Measurements from ENCODE around the gene MED16. TPM values are rescaled to one million over a fixed set of nuclear protein-coding genes. Genes with fewer than 3 reads are reported as not detected.

The MED16 gene
- total and polyA plus RNA-seq, 10 of the 15 experiments (the other 5 are each of a cell fraction or from before 2014, with no cell fraction given) = 0.56 to 51.1 (median 13.6) TPM

- no peak overlapping the region for H3K4me3 ChIP-seq
- TF ChIP-seq PKNOX1 (IDR thresholded peaks at IDR 0.05) = peak; percentile 36; the same call in 1 of the 2 replicates
- TF ChIP-seq TARDBP (IDR thresholded peaks at IDR 0.05; ENCODE audit: borderline replicate concordance) = no peak
- TF ChIP-seq PBX3 (IDR thresholded peaks at IDR 0.05; ENCODE audit: insufficient replicate concordance, low read depth, low read length) = peak; percentile 9
- no peak for TF ChIP-seq HDGF (IDR thresholded peaks at IDR 0.05)
- TF ChIP-seq CREB1 (IDR thresholded peaks at IDR 0.05; ENCODE audit: low read depth) = no peak
- no peak for TF ChIP-seq STAT1 (conservative IDR thresholded peaks at IDR 0.05)
- TF ChIP-seq NFXL1 (IDR thresholded peaks at IDR 0.05; ENCODE audit: borderline replicate concordance) = no peak
- no peak for TF ChIP-seq HDAC2 (IDR thresholded peaks at IDR 0.05)
- TF ChIP-seq, protein P1, sequence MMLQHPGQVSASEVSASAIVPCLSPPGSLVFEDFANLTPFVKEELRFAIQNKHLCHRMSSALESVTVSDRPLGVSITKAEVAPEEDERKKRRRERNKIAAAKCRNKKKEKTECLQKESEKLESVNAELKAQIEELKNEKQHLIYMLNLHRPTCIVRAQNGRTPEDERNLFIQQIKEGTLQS (IDR thresholded peaks at IDR 0.05; ENCODE audit: borderline replicate concordance, extremely low read depth, low read depth, low read length) = no peak
- no peak for TF ChIP-seq KLF5 (IDR thresholded peaks at IDR 0.05; ENCODE audit: partially characterized antibody)
- TF ChIP-seq SPI1 (IDR thresholded peaks at IDR 0.05; ENCODE audit: borderline replicate concordance, insufficient read depth, low read depth, low read length) = no peak
- TF ChIP-seq, protein P2, sequence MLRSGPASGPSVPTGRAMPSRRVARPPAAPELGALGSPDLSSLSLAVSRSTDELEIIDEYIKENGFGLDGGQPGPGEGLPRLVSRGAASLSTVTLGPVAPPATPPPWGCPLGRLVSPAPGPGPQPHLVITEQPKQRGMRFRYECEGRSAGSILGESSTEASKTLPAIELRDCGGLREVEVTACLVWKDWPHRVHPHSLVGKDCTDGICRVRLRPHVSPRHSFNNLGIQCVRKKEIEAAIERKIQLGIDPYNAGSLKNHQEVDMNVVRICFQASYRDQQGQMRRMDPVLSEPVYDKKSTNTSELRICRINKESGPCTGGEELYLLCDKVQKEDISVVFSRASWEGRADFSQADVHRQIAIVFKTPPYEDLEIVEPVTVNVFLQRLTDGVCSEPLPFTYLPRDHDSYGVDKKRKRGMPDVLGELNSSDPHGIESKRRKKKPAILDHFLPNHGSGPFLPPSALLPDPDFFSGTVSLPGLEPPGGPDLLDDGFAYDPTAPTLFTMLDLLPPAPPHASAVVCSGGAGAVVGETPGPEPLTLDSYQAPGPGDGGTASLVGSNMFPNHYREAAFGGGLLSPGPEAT (IDR thresholded peaks at IDR 0.05; ENCODE audit: low read depth) = no peak
- TF ChIP-seq POLR2AphosphoS5 (IDR thresholded peaks at IDR 0.05; ENCODE audit: low read length) = no peak
- no peak for TF ChIP-seq YY1 (IDR thresholded peaks at IDR 0.05; ENCODE audit: low read depth, low read length)
- no peak for TF ChIP-seq SP1 (IDR thresholded peaks at IDR 0.05; ENCODE audit: low read depth, low read length)
- TF ChIP-seq, protein P3, sequence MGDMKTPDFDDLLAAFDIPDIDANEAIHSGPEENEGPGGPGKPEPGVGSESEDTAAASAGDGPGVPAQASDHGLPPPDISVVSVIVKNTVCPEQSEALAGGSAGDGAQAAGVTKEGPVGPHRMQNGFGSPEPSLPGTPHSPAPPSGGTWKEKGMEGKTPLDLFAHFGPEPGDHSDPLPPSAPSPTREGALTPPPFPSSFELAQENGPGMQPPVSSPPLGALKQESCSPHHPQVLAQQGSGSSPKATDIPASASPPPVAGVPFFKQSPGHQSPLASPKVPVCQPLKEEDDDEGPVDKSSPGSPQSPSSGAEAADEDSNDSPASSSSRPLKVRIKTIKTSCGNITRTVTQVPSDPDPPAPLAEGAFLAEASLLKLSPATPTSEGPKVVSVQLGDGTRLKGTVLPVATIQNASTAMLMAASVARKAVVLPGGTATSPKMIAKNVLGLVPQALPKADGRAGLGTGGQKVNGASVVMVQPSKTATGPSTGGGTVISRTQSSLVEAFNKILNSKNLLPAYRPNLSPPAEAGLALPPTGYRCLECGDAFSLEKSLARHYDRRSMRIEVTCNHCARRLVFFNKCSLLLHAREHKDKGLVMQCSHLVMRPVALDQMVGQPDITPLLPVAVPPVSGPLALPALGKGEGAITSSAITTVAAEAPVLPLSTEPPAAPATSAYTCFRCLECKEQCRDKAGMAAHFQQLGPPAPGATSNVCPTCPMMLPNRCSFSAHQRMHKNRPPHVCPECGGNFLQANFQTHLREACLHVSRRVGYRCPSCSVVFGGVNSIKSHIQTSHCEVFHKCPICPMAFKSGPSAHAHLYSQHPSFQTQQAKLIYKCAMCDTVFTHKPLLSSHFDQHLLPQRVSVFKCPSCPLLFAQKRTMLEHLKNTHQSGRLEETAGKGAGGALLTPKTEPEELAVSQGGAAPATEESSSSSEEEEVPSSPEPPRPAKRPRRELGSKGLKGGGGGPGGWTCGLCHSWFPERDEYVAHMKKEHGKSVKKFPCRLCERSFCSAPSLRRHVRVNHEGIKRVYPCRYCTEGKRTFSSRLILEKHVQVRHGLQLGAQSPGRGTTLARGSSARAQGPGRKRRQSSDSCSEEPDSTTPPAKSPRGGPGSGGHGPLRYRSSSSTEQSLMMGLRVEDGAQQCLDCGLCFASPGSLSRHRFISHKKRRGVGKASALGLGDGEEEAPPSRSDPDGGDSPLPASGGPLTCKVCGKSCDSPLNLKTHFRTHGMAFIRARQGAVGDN (IDR thresholded peaks at IDR 0.05) = no peak
Observed at GRCh38 chr19:916645-917322, 23.8 kb upstream of the MED16 start.

More at GRCh38 chr19:916645-917322, 23.8 kb upstream of the MED16 start:
- H4K20me1 ChIP-seq (ENCODE audit: control insufficient read depth, insufficient read depth) = no peaks in the 10 kb centered on the region
- H3K36me3 ChIP-seq (ENCODE audit: control insufficient read depth in 2 of 2, insufficient read depth in 2 of 2, low read length in 1 of 2) = no peaks in the 10 kb centered on the region
- ChIA-PET RAD21 (ENCODE audit: unreplicated experiment) (interaction anchor here (1.6 kb wide), 1 partner anchor 53 kb away, joined by 7 read pairs; no protein-coding TSS in a partner anchor), SMC1A (ENCODE audit: uncharacterized antibody, unreplicated experiment) (interaction anchor here (1.4 to 3.3 kb wide), 2 partner anchors 10 to 53 kb away, joined by 4 to 18 read pairs; no protein-coding TSS in a partner anchor), CTCF (interaction anchor here (1.2 to 2.9 kb wide), 3 partner anchors 10 to 60 kb away, joined by 3 to 24 read pairs (median 5); no protein-coding TSS in a partner anchor), POLR2A (interaction anchor here (1.3 kb wide), 1 partner anchor 23 kb away, joined by 4 read pairs; the partner anchor contains the start of genes MED16 and RNU6-9)
- WGBS (ENCODE audit: insufficient coverage, insufficient replicate concordance, low lambda C conversion rate, missing lambda C conversion rate) = 9% methylated on average over 23 of the region's 35 CpGs
- H2AFZ ChIP-seq (ENCODE audit: control insufficient read depth, low read depth, low read length) = no peak overlapping the region
- no peak for ATAC-seq
- DNase-seq (ENCODE audit: low read depth, low spot score) = no peak
- FAIRE-seq = no peak
- in situ Hi-C loops (cut with MboI) = no loop called here
- peaks cover 25% of the 10 kb centered on the region for H3K4me1 ChIP-seq (ENCODE audit: control insufficient read depth, insufficient read depth, low read length)
- H3K4me2 ChIP-seq (ENCODE audit: control insufficient read depth, insufficient read depth) = peak overlapping the region; percentile 77
- no peak overlapping the region for H3K27ac ChIP-seq (ENCODE audit: control insufficient read depth, insufficient read depth)
- no TSS peak for BruUV-seq (replicated peaks)
- no peaks in the 10 kb centered on the region for H3K9me3 ChIP-seq (replicated peaks; ENCODE audit: control insufficient read depth, insufficient read depth, low read length)
- H3K79me2 ChIP-seq (ENCODE audit: control insufficient read depth, insufficient read depth, low read length) = peaks cover 8% of the 10 kb centered on the region
- peaks cover 0 to 2% of the 10 kb centered on the region in 2 experiments; a peak in 1 of 4 replicates for H3K27me3 ChIP-seq (replicated peaks in 1 of 2; ENCODE audit: control insufficient read depth in 2 of 2, insufficient read depth in 2 of 2, low read length in 1 of 2)
- intact Hi-C loops (cut with micrococcal nuclease; ENCODE audit: unreplicated experiment) = no loop called here
- H3K9ac ChIP-seq (ENCODE audit: control insufficient read depth, insufficient read depth, low read length) = no peak overlapping the region
